NCI-H2196 (cell line): ENCODE measurements around the gene PITPNC1.
"Not testable (repeated sequence)": the region's sequence is repeated elsewhere in the genome, so short reads cannot be mapped to it uniquely, and the experiment has no call there.

Source experiments
- DNase-seq: peaks from one replicate; lab custom pipeline; 2025; ENCODE audit not compliant: unreplicated experiment; lab: John Stamatoyannopoulos, UW

PITPNC1 gene

DNA sequence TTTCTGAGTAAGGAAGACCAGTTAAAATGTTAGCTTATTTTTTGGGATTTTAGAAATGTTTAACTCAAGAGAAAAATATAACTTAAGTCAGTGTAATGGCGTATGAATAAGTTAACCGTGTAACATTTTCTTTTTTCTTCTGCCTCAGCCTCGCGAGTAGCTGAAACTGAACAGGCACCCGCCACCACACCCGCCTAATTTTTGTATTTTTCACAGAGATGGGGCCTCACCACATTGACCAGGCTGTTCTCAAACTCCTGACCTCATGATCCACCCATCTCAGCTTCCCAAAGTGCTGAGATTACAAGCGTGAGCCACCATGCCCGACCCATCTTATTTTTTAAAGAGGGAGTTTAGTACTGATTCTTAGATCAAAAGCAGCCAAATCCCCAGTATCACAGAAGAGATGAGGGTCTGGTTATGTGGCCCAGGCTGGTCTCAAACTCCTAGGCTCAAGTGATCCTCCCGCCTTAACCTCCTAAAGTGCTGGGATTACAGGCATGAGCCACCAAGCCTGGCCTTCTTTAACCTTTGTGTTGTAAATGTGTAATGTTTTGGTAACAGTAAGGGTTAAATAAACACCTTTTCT, 16.8 kb downstream of the PITPNC1 start:
- DNase-seq, result no peak

GRCh38 chr17:67399676-67400075, 22.6 kb downstream of the PITPNC1 start:
- no peak for DNase-seq

DNA sequence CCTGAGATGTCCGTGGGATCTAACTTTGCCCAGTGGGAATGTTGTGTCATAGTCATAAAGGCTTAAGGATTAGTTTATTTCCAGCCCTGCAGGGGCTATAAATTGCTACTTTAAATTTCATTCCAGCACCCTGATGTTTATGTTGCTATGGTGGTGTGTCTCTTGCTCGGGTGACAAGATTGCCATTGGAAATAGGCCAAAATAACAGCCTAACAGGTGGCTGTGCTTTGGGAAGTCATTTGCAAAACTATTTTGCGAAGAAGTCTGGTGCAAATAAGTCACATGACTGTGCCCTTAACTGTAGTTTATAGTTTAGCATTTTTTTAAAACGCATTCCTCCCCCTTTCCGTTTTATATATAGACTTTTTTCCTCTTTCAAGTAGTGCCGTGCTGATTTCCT, 23.1 kb downstream of the PITPNC1 start:
- no peak for DNase-seq

DNA sequence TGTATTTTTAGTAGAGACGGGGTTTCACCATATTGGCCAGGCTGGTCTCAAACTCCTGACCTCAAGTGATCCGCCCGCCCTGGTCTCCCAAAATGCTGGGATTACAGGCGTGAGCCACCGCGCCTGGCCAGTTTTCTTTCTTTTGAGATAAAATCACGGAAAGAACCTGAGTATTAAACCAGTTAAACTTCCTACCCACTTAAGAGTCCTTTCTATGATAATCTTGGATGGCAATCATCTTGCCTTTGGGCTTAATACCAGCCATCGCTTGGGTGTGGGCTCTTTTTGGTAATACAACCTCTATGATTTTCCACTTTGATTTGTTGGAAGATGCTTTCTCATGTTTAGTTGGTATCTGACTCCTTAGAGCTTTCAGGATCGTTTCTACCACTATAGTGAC, 24.0 kb downstream of the PITPNC1 start:
- DNase-seq, result no peak

DNA sequence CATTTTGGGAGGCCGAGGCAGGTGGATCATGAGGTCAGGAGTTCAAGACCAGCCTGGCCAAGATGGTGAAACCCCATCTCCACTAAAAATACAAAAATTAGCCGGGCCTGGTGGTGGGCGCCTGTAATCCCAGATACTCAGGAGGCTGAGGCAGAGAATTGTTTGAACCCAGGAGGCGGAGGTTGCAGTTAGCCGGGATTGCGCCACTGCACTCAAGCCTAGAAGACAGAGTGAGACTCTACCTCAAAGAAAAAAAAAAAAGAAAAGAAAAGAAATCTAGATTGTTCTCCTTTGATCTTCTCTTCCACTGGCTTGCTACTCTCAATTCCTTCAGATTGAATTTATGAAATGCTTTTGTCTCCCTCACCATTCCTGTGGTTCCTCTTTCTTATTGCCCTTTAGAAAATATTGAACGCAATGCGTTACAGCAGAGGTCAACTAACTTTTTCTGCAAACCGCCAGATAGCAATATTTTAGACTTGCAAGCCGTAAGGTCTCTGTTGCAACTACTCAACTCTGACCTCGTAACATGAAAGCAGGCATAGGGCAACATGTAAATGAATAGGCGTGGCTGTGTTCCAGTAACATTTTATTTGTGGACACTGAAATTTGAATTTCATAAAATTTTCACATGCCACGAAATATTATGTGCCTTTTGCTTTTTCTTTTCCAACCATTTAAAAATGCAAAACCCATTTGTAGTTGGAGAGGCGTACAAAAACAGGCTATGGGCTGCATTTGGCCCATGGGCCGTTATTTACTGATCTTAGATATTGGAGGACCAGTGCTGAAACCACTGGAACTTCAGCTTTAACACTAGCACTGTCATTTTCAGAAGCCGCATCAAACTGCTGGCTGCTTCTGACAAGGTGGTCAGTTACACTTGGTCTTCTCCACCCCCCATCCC, 24.8 kb downstream of the PITPNC1 start:
- no peak for DNase-seq

- DNase-seq, result no peak
Measured at GRCh38 chr17:67403065-67403464, 26.0 kb downstream of the PITPNC1 start.

DNA sequence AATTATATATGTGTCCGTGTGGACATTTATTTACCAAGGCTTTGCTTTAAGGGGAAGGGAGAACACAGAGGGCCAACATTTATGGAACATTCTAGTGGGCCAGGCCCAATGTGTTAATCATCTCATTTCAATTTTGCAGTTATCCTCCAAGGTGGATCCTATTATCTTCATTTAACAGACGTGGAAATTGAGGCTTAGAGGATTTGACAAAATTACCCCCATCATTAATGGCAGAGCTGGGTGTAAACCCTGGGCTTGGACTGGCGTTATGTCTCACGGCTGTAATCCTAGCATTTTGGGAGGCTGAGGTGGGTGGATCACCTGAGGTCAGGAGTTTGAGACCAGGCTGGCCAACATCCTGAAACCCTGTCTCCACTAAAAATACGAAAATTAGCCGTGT, 26.4 kb downstream of the PITPNC1 start:
- DNase-seq, result no peak

- not testable (repeated sequence) for DNase-seq
Measured at GRCh38 chr17:67408455-67408830, 31.4 kb downstream of the PITPNC1 start.

GRCh38 chr17:67411397-67411796, 34.3 kb downstream of the PITPNC1 start:
- no peak for DNase-seq

DNA sequence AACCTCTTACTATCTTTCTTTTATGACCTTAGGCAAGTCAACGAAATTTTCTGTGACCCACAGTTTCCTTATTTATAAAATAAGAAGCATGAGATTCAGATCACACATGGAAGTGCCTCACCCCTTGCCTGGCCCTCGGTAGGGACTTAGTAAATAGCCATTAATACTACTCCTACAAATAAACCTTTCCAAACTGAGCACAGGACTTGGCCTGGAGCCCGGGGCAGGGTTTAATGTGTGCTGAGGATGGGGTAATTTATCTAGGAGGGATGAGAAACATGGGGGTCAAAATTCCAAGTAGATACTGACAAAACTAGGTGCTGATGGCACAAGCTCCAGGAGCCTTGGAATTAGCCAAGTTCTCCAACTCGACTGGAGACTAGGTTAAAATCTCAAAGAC, 35.0 kb downstream of the PITPNC1 start:
- DNase-seq, result no peak

DNA sequence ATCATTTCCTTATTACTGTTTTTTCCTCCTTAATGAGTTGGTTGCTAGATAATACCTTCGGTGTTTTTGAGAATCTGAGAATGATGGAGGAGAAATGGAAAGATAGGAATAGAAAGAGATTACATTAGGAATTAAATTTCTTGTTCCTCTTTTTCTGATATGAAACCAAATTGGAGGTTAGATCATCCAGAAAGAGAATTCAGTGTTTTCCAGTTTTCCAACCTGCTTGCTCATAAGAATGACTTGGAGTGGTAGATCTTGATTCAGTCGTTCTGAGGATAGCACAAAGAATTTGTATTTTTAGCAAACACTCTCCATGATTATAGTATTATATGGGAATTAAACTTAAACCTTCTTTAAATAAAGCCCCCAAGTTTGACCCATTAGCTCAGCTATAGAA, 35.9 kb downstream of the PITPNC1 start:
- no peak for DNase-seq

- no peak for DNase-seq
Measured at GRCh38 chr17:67413388-67413787, 36.3 kb downstream of the PITPNC1 start.

DNA sequence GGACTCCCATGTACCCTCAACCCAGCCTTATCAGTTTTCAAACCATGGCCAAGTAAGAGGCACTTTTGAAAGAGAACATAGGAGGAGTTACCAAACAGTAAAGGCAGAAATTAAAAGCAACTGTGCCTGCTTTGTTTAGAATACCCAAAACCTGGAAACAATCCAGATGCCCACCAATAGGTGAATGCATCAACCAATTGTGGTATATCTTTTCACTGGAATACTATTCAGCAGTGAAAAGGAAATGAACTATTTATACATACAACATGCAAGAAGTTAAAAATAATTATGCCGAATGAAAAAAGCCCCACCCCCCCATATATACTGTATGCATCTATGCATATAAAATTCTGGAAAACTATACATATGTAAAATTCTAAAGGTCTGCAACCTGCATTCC, 37.0 kb downstream of the PITPNC1 start:
- no peak for DNase-seq

GRCh38 chr17:67414559-67414958, 37.5 kb downstream of the PITPNC1 start:
- no peak for DNase-seq

DNA sequence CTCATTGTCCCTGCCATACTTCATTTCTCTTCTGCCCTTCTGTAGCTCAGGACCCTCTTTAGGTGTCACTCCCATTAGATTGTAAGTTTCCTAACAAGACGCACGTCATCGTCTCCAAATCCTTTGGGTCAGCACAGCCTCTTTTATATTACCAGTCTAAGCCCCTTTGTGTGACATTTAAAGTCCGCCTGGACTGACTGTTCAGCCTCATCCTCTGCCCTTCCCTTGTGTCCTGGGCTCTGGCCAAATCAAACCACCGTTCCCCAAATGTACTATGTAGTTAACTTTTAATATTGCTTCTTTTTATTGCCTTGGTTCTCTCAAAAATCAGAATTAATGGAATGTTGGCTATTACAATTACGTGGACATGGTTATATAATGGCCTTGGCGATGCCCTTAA, 38.2 kb downstream of the PITPNC1 start:
- no peak for DNase-seq

DNA sequence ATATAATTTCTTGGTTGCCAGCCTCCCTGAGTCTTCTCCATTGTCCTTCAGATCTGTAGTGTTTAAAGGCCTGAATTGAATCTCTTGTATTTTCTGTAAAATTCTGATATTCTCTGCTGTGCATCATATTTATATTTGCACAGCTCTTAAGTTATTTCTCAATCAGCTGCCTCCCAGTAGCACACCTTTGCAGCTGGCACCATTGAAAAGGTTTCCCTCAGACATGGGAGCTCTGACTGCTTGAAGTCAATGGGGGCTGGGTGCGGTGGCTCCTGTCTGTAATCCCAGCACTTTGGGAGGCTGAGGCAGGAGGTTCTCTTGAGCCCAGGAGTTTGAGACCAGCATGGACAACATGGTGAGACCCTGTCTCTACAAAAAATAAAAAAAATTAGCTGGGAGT, 40.4 kb downstream of the PITPNC1 start:
- peak; percentile 49 for DNase-seq

DNA sequence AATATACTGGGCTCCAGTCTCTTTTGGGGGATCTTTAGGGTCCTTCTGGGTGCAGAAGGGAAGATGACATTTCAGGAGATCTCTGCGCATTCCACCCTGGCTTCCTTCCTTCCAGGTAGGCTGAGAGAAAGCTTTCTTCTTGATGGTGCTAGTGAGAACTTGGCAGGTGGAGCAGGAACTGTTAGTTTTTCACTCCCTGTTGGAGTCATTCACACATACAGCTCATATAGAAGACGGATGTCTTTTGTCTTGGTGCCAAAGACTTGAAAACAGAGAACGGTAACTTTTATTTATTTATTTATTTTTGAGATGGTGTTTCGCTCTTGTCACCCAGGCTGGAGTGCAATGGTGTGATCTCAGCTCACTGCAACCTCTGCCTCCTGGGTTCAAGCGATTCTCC, 43.9 kb downstream of the PITPNC1 start:
- peak; percentile 26 for DNase-seq

DNA sequence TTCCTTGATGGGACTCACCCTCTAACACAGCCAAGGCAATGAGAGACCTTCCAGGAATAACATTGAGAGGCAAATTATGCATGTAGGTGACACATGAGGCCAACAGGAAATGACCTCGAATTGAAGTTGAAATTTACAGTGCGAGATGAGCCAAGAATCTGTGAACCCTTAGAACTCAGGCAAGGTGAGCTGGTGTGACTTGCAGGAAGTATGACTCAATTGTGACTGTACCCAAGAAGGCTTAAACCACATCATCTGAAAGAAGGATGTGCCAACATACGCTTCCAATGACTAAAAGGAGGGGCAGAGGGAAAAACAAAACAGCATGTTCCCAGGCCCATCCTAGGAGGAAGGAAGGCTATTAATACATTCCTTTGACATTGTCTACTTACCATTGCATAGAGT, 44.8 kb downstream of the PITPNC1 start:
- DNase-seq, result peak; percentile 61

- not testable (repeated sequence) for DNase-seq
Measured at GRCh38 chr17:67422296-67422695, 45.2 kb downstream of the PITPNC1 start.

DNA sequence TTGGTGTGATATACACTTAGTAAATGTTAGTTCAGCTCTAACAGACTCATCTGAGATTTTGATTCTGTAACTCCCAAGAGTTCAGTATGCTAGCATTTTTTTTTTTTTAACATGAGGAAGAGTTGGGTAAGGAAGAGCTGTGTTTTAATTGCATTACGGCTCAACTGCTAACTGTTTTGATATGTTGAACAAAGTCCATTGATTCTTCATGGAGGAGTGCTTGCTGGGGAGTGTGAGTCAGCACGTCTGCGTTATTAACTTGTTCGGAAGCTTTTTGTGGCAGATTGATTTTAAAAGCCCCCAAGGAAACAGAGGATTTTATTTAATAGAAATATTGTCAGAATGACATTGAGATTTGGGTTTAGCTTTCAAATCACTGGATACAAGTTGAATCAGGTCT, 45.8 kb downstream of the PITPNC1 start:
- DNase-seq, result no peak

- no peak for DNase-seq
Measured at GRCh38 chr17:67425571-67426160, 48.6 kb downstream of the PITPNC1 start.

- DNase-seq, result no peak
Measured at GRCh38 chr17:67427424-67427823, 50.3 kb downstream of the PITPNC1 start.
